Erythroblast (primary cell): Measurements from ENCODE around the gene MRPL50.

Experiments used
- GATA1 ChIP-seq: IDR thresholded peaks from 2 replicates; pipeline ENCODE4 v1.6.1; 2011; ENCODE audit warnings: low read depth, mild to moderate bottlenecking, control low read depth, low read length, moderate library complexity
- POLR2A ChIP-seq: IDR thresholded peaks from 2 replicates; pipeline ENCODE4 v1.6.1; 2011; ENCODE audit warnings: mild to moderate bottlenecking, low read length

DNA sequence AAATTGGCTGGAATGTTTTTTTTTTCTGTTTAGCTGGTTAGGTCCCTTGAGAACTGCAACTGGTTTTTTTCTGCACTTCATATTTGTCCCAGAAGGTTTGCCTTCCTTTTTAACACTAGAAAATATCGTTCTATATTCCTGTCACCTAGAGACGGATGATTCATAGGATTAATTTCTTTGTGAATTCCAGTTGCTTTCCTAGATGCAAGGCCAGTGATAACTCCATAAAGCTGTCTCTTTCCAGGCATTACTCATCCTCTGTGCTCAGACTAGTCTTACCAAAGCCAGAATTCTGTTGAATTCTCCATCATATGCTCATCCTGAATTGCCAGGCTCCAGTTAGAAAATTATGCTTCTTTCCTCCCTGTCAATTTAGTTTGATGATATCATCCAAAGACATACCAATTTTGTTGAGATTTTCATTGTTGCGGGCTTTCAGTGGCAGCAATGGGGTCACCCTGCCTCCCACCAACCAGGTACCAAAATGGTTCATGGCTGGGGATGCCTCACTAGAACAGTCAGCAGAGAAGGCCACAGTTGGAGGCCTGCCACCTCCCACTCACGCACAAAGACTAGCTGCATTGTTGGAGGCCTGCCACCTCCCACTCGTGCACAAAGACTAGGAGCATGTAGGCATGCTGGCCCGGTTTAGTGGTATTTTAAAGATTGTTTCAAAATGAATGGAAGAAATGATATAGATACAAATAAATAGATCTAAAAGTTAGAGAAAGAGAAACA lies 22.1 kb downstream of the MRPL50 start:
- TF ChIP-seq POLR2A (no peak), GATA1 (no peak)
